Heart left ventricle (tissue), 16 donors: ENCODE data around the gene BRINP1. TPM values are rescaled to one million over a fixed set of nuclear protein-coding genes. Genes with fewer than 3 reads are reported as not detected.

ENCODE experiments used
- ATAC-seq, 4 donors: fragments of 200-7000 bp; cut with Tn5 transposase; one replicate each; pipeline ENCODE4 v1.9.1; 2020 to 2022; ENCODE audit warnings: moderate library complexity in 4 of 4, mild to moderate bottlenecking in 3 of 4, moderate number of reproducible peaks in 1 of 4
- DNase-seq, 5 donors: peaks; one replicate each; pipeline ENCODE4 v3.0.0-alpha.2; 2020
- H3K27ac ChIP-seq, 12 donors: fragments of 200-600 bp; sonication (generic) in 4 of 12; one replicate each; pipeline versions ENCODE4 v1.5.0 to v1.8.0; 2016 to 2022; ENCODE audit warnings: mild to moderate bottlenecking in 2 of 12
- H3K27me3 ChIP-seq, 9 donors: fragments of 200-600 bp; sonication (generic) in 2 of 9; one replicate each; pipeline versions ENCODE4 v1.5.1 to v1.8.0; 2016 to 2022; ENCODE audit warnings: mild to moderate bottlenecking in 3 of 9
- H3K36me3 ChIP-seq, 9 donors: fragments of 200-600 bp; sonication (generic) in 2 of 9; one replicate each; pipeline versions ENCODE4 v1.5.0 to v1.8.0; 2018 to 2022; ENCODE audit warnings: mild to moderate bottlenecking in 2 of 9
- H3K4me1 ChIP-seq, 12 donors: fragments of 200-600 bp; sonication (generic) in 4 of 12; one replicate each; pipeline versions ENCODE4 v1.5.0 to v1.8.0; 2016 to 2022; ENCODE audit warnings: mild to moderate bottlenecking in 3 of 12
- H3K4me3 ChIP-seq, 12 donors: fragments of 200-600 bp; sonication (generic) in 4 of 12; one replicate each; pipeline versions ENCODE4 v1.5.0 to v1.8.0; 2017 to 2022; ENCODE audit warnings: mild to moderate bottlenecking in 9 of 12, moderate library complexity in 4 of 12
- H3K9me3 ChIP-seq, 12 donors: fragments of 200-600 bp; sonication (generic) in 4 of 12; one replicate each; pipeline versions ENCODE4 v1.5.0 to v1.8.0; 2016 to 2022; ENCODE audit warnings: mild to moderate bottlenecking in 1 of 12
- CTCF ChIP-seq, 12 donors: fragments of 200-600 bp; sonication (generic) in 4 of 12; IDR thresholded peaks; one replicate each; pipeline versions ENCODE4 v1.5.0 to v1.8.0; 2018 to 2022; ENCODE audit warnings: antibody characterized with exemption in 12 of 12, mild to moderate bottlenecking in 5 of 12
- POLR2A ChIP-seq, 2 donors: fragments of 450-650 bp; IDR thresholded peaks; one replicate each; pipeline ENCODE4 v1.6.1; 2017; ENCODE audit warnings: antibody characterized with exemption in 2 of 2, mild to moderate bottlenecking in 2 of 2, moderate library complexity in 2 of 2
- WGBS, 4 donors: extraction: QIAGEN DNeasy Blood & Tissue Kit in 2 of 4; methylation state at CpG; one replicate each; pipeline versions ENCODE4 v1.1.5 to v1.1.7; 2013 to 2018; 5-methylcytosine and 5-hydroxymethylcytosine counted together
- intact Hi-C, 10 donors: fragments of 100-400 bp; cut with DNase I; formaldehyde crosslinking; loops; one replicate each; pipeline versions ENCODE4 v1.11.1 to v1.14.2; 2022
- polyA plus RNA-seq, 2 donors: library from polyadenylated mRNA; stranded (reverse); fragments of 200-250 nt; gene quantifications; one replicate each; pipeline ENCODE4 v1.2.3, GENCODE V29; 2013
- total RNA-seq, 9 donors: library from RNA; depleted of rRNA in 2 of 9; stranded (reverse); fragments of >200 nt in 2 of 9; fragmentation: NEBNext Ultra II Directional in 3 of 9; extraction: Animal tissue kit (Norgen Biotek cat#: 25700) in 3 of 9; gene quantifications; one replicate each; pipeline versions ENCODE4 v1.1.0 to v1.2.4, GENCODE V29; 2016 to 2023
- donor health status: ischemic (EF 13 %, LVEDD 7.1; RV severe dilation, severe dysfunction).
- donor health status: healthy with polysubstance abuse.
- donor health status: DM: no; HTN: yes; CAD: no.
- donor health status: DM: no; HTN: no; CAD: no.
- donor health status: ischemic (EF 25% LVEDD 6.9; RV normal size, moderate dysfunction).
- donor health status: ischemic (EF 25% LVEDD 5.7; RV mildly dilated, moderate dysfunction).
- donor health status: healthy.
- donor health status: DM: yes; HTN: yes; CAD: no.
- donor health status: ischemic (EF 35%, LVEDD 5.7; RV mildly dilated, moderate dysfunction).
- donor health status: nonischemic (EF 11% LVEDD 7.7; RV severe dilation, severe dysfunction).
- donor health status: DM: yes; HTN: yes; CAD: no.
- donor health status: PGD.
- donor health status: ischemic (EF 29% LVEDD 5.4; RV normal size, mild dysfunction).
- donor health status: nonischemic (EF 23%, LVEDD 6.1; RV moderate dilation, normal function).

Gene BRINP1
- total and polyA plus RNA-seq, 11 donors, result 0.04 to 7.1 (median 0.40) TPM; not detected in 1

- H3K9me3 ChIP-seq, result no peaks in the 10 kb centered on the region
- H3K27ac ChIP-seq, result no peak overlapping the region
- ATAC-seq (no peak), DNase-seq (no peak)
- 0 to 8% (median 1%) methylated on average over 2 of the region's 2 CpGs for WGBS, 4 donors
- H3K4me3 ChIP-seq, result no peak overlapping the region
- no peak for TF ChIP-seq POLR2A (IDR thresholded peaks at IDR 0.05)
- TF ChIP-seq CTCF (IDR thresholded peaks at IDR 0.05), result no peak
- no peaks in the 10 kb centered on the region for H3K27me3 ChIP-seq
- no peaks in the 10 kb centered on the region for H3K4me1 ChIP-seq
- H3K36me3 ChIP-seq, result no peaks in the 10 kb centered on the region
- intact Hi-C loops, result no loop called here
Observed at GRCh38 chr9:119357336-119358096, 11.7 kb downstream of the BRINP1 start.

GRCh38 chr9:119349351-119349825 is 19.8 kb downstream of the BRINP1 start:
- H3K4me1 ChIP-seq, result no peaks in the 10 kb centered on the region
- DNase-seq (no peak), ATAC-seq (no peak)
- peaks cover 0 to 3% (median 0%) of the 10 kb centered on the region in 9 donors for H3K27me3 ChIP-seq
- TF ChIP-seq POLR2A (IDR thresholded peaks at IDR 0.05), result no peak
- TF ChIP-seq CTCF (IDR thresholded peaks at IDR 0.05), result no peak
- WGBS, 4 donors, result 29 to 35% (median 33%) methylated on average over 11 of the region's 11 CpGs
- H3K27ac ChIP-seq, result no peak overlapping the region
- no peaks in the 10 kb centered on the region for H3K9me3 ChIP-seq
- intact Hi-C loops, result no loop called here
- no peak overlapping the region for H3K4me3 ChIP-seq
- H3K36me3 ChIP-seq, result no peaks in the 10 kb centered on the region

GRCh38 chr9:119343059-119343990 is 25.9 kb downstream of the BRINP1 start:
- no peak for DNase-seq
- ATAC-seq, result no peak

More at GRCh38 chr9:119343059-119343990, 25.9 kb downstream of the BRINP1 start:
- H3K27ac ChIP-seq, result no peak overlapping the region
- H3K9me3 ChIP-seq, result no peaks in the 10 kb centered on the region
- no peaks in the 10 kb centered on the region for H3K4me1 ChIP-seq
- H3K27me3 ChIP-seq, result peaks cover 0 to 3% (median 0%) of the 10 kb centered on the region in 9 donors
- H3K4me3 ChIP-seq, result no peak overlapping the region
- no peaks in the 10 kb centered on the region for H3K36me3 ChIP-seq
- intact Hi-C loops, result no loop called here
- TF ChIP-seq CTCF (IDR thresholded peaks at IDR 0.05) (no peak), POLR2A (IDR thresholded peaks at IDR 0.05) (no peak)
- 78 to 80% (median 79%) methylated on average over 13 of the region's 13 CpGs for WGBS, 4 donors
